ENCODE measurements around the gene ZMIZ1.

GRCh38 chr10:79238606-79239005, 169.8 kb downstream of the ZMIZ1 start:
- TF ChIP-seq POLR2A (IDR thresholded peaks at IDR 0.05) = no peak
- no peak for TF ChIP-seq CTCF (IDR thresholded peaks at IDR 0.05)

Measured in adrenal gland (tissue), 5 donors.